ENCODE data around the gene CENPF. TPM values are rescaled to one million over a fixed set of nuclear protein-coding genes. Genes with fewer than 3 reads are reported as not detected.
"Not testable (repeated sequence)": the region's sequence is repeated elsewhere in the genome, so short reads cannot be mapped to it uniquely, and the experiment has no call there.

CENPF gene
- total and polyA plus RNA-seq, 12 donors = 0.15 to 8.7 (median 0.59) TPM

DNA sequence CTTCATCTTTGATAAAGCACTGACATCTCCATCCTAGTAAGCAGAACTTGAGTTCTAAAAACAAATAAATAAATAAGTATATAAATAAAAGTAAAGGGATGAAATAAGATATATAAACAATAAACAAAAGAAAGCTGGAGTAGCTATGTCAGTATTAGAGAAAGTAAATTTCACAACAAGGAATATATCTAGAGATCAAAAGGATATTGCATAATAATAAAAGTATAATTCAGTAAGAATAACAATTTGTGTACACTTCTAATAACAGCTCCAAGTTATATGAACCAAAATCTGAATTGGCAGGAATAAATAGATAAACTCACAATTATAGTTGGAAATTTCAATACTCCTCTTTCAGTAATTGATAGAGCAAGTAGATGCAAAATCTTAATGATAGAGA lies 9.8 kb upstream of the CENPF start:
- H3K4me1 ChIP-seq = no peaks in the 10 kb centered on the region
- DNase-seq = no peak
- TF ChIP-seq, protein P1, sequence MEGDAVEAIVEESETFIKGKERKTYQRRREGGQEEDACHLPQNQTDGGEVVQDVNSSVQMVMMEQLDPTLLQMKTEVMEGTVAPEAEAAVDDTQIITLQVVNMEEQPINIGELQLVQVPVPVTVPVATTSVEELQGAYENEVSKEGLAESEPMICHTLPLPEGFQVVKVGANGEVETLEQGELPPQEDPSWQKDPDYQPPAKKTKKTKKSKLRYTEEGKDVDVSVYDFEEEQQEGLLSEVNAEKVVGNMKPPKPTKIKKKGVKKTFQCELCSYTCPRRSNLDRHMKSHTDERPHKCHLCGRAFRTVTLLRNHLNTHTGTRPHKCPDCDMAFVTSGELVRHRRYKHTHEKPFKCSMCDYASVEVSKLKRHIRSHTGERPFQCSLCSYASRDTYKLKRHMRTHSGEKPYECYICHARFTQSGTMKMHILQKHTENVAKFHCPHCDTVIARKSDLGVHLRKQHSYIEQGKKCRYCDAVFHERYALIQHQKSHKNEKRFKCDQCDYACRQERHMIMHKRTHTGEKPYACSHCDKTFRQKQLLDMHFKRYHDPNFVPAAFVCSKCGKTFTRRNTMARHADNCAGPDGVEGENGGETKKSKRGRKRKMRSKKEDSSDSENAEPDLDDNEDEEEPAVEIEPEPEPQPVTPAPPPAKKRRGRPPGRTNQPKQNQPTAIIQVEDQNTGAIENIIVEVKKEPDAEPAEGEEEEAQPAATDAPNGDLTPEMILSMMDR (IDR thresholded peaks at IDR 0.05) = no peak
- ATAC-seq = no peak
- H3K27ac ChIP-seq = no peak overlapping the region
- H3K9me3 ChIP-seq = no peaks in the 10 kb centered on the region
- H3K4me3 ChIP-seq = no peak overlapping the region
- no peaks in the 10 kb centered on the region for H3K27me3 ChIP-seq
- no peaks in the 10 kb centered on the region for H3K36me3 ChIP-seq
- intact Hi-C loops (cut with DNase I) = no loop called here

DNA sequence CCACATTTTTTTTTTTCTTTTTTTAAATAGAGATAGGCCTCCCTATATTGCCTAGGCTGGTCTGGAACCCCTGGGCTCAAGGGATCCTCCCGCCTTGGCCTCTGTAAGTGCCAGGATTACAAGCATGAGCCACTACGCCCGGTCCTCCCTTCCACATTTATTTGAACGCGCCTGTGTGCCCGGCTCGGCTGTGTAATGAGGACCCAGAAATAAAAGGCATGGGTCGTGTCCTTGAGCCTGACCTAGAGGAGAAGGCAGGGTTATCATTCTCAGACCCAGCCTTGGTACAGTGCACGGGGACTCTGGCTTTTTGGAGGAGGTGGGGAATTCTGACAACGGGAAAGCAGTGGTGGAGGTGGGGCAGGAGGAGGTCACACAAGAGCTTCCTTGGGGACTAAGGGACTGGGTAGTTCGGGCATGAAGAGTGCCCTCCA lies 841 bp downstream of the CENPF start:
- ATAC-seq (peak in 1 of 8 donors; percentile 21), DNase-seq (no peak)
- TF ChIP-seq, protein P1 (IDR thresholded peaks at IDR 0.05) = no peak
- Histone ChIP-seq H3K27me3 (no peaks in the 10 kb centered on the region), H3K4me3 (peak overlapping the region in 8 of 10 donors; percentile 68 to 96 (median 86)), H3K9me3 (no peaks in the 10 kb centered on the region), H3K36me3 (no peaks in the 10 kb centered on the region), H3K4me1 (peaks cover 0 to 19% (median 8%) of the 10 kb centered on the region in 9 donors), H3K27ac (peak overlapping the region in 1 of 10 donors; percentile 53)
- 2 to 3% methylated on average over 11 of the region's 11 CpGs for WGBS, 2 donors
- intact Hi-C loops (cut with DNase I) = loop anchor here in 1 of 10 donors (5.0 kb wide), 1 partner anchor 52 kb away; the partner anchor contains the start of gene PTPN14

- no peak overlapping the region for H3K27ac ChIP-seq
- no peak for ATAC-seq
- intact Hi-C loops (cut with DNase I) = loop anchor here in 1 of 10 donors (5.0 kb wide), 1 partner anchor 52 kb away; the partner anchor contains the start of gene PTPN14
Measured at GRCh38 chr1:214604523-214604922, 1.5 kb downstream of the CENPF start.

DNA sequence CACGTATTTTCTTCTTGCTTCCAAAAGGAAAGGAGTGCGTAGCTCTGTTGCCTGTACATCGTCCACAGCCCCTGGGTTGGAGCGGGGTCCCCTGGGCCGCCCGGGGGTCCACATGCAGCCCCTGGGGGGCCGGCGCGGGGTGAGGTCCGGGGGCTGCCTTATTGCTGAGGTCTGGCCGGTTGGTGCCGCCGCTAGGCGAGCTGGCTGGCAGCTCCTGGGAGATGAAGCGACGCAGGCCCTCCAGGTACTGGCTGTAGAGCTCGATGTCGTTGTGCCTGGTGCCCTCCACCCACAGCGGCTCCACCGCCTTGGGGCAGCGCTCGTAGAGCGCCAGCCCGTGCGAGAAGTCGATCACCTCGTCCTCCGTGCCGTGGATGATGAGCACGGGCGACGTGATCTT lies 2.5 kb downstream of the CENPF start:
- H3K4me3 ChIP-seq; H3K27me3 ChIP-seq; H3K36me3 ChIP-seq; ATAC-seq; DNase-seq; intact Hi-C loops (cut with DNase I); H3K9me3 ChIP-seq; H3K27ac ChIP-seq: not testable (repeated sequence)
- 93 to 97% methylated on average over 32 of the region's 32 CpGs for WGBS, 2 donors
- H3K4me1 ChIP-seq = peaks cover 0 to 19% (median 8%) of the 10 kb centered on the region in 9 donors

More at GRCh38 chr1:214604523-214604922, 1.5 kb downstream of the CENPF start:
- no peaks in the 10 kb centered on the region for H3K27me3 ChIP-seq
- DNase-seq = no peak
- no peaks in the 10 kb centered on the region for H3K36me3 ChIP-seq
- peaks cover 0 to 19% (median 8%) of the 10 kb centered on the region in 9 donors for H3K4me1 ChIP-seq
- TF ChIP-seq, protein P1 (IDR thresholded peaks at IDR 0.05) = no peak
- H3K4me3 ChIP-seq = peak overlapping the region in 1 of 10 donors; percentile 91
- peaks cover 0 to 1% (median 0%) of the 10 kb centered on the region in 11 donors for H3K9me3 ChIP-seq

GRCh38 chr1:214605933-214606925 lies 3.2 kb downstream of the CENPF start:
- DNase-seq; H3K36me3 ChIP-seq; intact Hi-C loops (cut with DNase I); H3K4me3 ChIP-seq; H3K27ac ChIP-seq; ATAC-seq; H3K27me3 ChIP-seq; H3K9me3 ChIP-seq: not testable (repeated sequence)
- H3K4me1 ChIP-seq = peaks cover 0 to 19% (median 8%) of the 10 kb centered on the region in 9 donors
- 96 to 97% methylated on average over 61 to 63 of the region's 63 CpGs for WGBS, 2 donors

GRCh38 chr1:214607492-214608215 lies 4.7 kb downstream of the CENPF start:
- peaks cover 0 to 14% (median 8%) of the 10 kb centered on the region in 9 donors for H3K4me1 ChIP-seq
- ATAC-seq; H3K4me3 ChIP-seq; DNase-seq; intact Hi-C loops (cut with DNase I); H3K27me3 ChIP-seq; H3K9me3 ChIP-seq; H3K27ac ChIP-seq; H3K36me3 ChIP-seq: not testable (repeated sequence)
- 92 to 95% methylated on average over 21 of the region's 21 CpGs for WGBS, 2 donors

DNA sequence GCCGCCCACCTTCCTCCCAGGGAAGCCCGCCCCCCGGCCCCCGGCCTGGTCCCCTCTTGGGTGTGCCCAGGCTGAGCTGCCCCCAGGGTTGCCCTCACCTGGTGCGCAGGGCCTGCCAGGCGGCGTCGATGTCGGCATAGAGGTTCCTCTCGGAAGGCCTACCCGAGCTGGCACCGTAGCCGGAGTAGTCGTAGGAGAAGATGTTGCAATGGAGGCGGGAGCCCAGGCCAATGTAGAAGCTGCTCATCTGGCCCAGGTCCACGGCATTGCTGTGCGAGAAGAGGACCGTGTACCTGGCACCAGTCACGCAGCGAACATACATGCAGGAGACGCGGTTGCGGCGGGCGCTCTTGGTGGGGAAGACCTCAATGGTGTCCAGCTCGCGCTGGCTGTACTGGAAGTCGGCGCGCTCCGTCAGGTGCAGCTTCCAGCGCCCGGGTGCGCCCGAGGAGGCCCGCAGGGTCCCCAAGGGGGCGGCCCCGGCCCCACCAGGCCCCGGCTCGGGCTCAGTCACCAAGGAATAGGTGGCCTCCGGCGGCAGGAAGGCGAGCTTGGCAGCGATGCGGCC lies 5.3 kb downstream of the CENPF start:
- H3K9me3 ChIP-seq; ATAC-seq; H3K27me3 ChIP-seq; H3K36me3 ChIP-seq; H3K27ac ChIP-seq; intact Hi-C loops (cut with DNase I); DNase-seq; H3K4me3 ChIP-seq: not testable (repeated sequence)
- H3K4me1 ChIP-seq = peaks cover 0 to 13% (median 7%) of the 10 kb centered on the region in 9 donors
- WGBS, 2 donors = 96 to 97% methylated on average over 44 to 45 of the region's 45 CpGs
